Measurements from ENCODE around the gene LRRC56. TPM values are rescaled to one million over a fixed set of nuclear protein-coding genes. Genes with fewer than 3 reads are reported as not detected.

The LRRC56 gene
- total and polyA plus RNA-seq, 4 donors: 0.08 to 0.46 (median 0.20) TPM

- Histone ChIP-seq H3K36me3 (ENCODE audit: control insufficient read depth in 4 of 4, insufficient read depth in 3 of 4, low read depth in 1 of 4, low read length in 3 of 4) (peaks cover 0 to 42% (median 11%) of the 10 kb centered on the region in 4 donors), H3K9me3 (ENCODE audit: control insufficient read depth in 4 of 4, low read length in 3 of 4) (no peaks in the 10 kb centered on the region), H3K4me1 (ENCODE audit: control insufficient read depth in 4 of 4, insufficient read depth in 4 of 4, low read length in 3 of 4) (peaks cover 0 to 2% (median 0%) of the 10 kb centered on the region in 4 donors), H3K27me3 (ENCODE audit: control insufficient read depth in 4 of 4, insufficient read depth in 4 of 4, low read length in 3 of 4) (no peaks in the 10 kb centered on the region), H3K4me3 (ENCODE audit: low read depth in 1 of 3, low read length in 3 of 3) (no peak overlapping the region), H3K9ac (ENCODE audit: low read depth in 1 of 2, low read length in 2 of 2) (no peak overlapping the region), H3K27ac (ENCODE audit: low read depth in 1 of 2, low read length in 2 of 2) (no peak overlapping the region)
- TF ChIP-seq CTCF (IDR thresholded peaks at IDR 0.05; ENCODE audit: low read depth, low read length, missing input control): no peak
- no peak for TF ChIP-seq FOXA1 (IDR thresholded peaks at IDR 0.05)
- no peak for TF ChIP-seq NR2F2 (IDR thresholded peaks at IDR 0.05)
- TF ChIP-seq EGR1 (IDR thresholded peaks at IDR 0.05; ENCODE audit: low read depth in 2 of 2): no peak
- no peak for DNase-seq (ENCODE audit: low spot score)
- WGBS: 98% methylated on average over 38 of the region's 38 CpGs
These were observed 47.0 kb upstream of the LRRC56 start for GRCh38 chr11:490186-490929.

- H3K9me3 ChIP-seq (ENCODE audit: control insufficient read depth in 4 of 4, low read length in 3 of 4): no peaks in the 10 kb centered on the region
- H3K9ac ChIP-seq (ENCODE audit: low read depth in 1 of 2, low read length in 2 of 2): no peak overlapping the region
- no peaks in the 10 kb centered on the region for H3K27me3 ChIP-seq (ENCODE audit: control insufficient read depth in 4 of 4, insufficient read depth in 4 of 4, low read length in 3 of 4)
- peaks cover 0 to 48% (median 15%) of the 10 kb centered on the region in 4 donors for H3K36me3 ChIP-seq (ENCODE audit: control insufficient read depth in 4 of 4, insufficient read depth in 3 of 4, low read depth in 1 of 4, low read length in 3 of 4)
- peaks cover 0 to 2% (median 0%) of the 10 kb centered on the region in 4 donors for H3K4me1 ChIP-seq (ENCODE audit: control insufficient read depth in 4 of 4, insufficient read depth in 4 of 4, low read length in 3 of 4)
- WGBS: 97% methylated on average over 15 of the region's 15 CpGs
- no peak overlapping the region for H3K27ac ChIP-seq (ENCODE audit: low read depth in 1 of 2, low read length in 2 of 2)
- DNase-seq (ENCODE audit: low spot score): no peak
- TF ChIP-seq MAX (IDR thresholded peaks at IDR 0.05) (no peak), YY1 (IDR thresholded peaks at IDR 0.05) (no peak), HNF4A (conservative IDR thresholded peaks at IDR 0.05) (no peak), RXRA (IDR thresholded peaks at IDR 0.05) (no peak), FOXA2 (IDR thresholded peaks at IDR 0.05) (no peak), JUND (IDR thresholded peaks at IDR 0.05) (no peak), CTCF (IDR thresholded peaks at IDR 0.05; ENCODE audit: low read depth, low read length, missing input control) (no peak), EGR1 (IDR thresholded peaks at IDR 0.05; ENCODE audit: low read depth in 2 of 2) (no peak), NR2F2 (IDR thresholded peaks at IDR 0.05) (no peak), ATF3 (IDR thresholded peaks at IDR 0.05) (no peak), FOXA1 (IDR thresholded peaks at IDR 0.05) (no peak), RAD21 (IDR thresholded peaks at IDR 0.05) (no peak), SP1 (IDR thresholded peaks at IDR 0.05) (no peak), REST (IDR thresholded peaks at IDR 0.05) (no peak)
- H3K4me3 ChIP-seq (ENCODE audit: low read depth in 1 of 3, low read length in 3 of 3): no peak overlapping the region
These were observed 46.4 kb upstream of the LRRC56 start for GRCh38 chr11:490930-491260.

Measured in liver (tissue), 9 donors.